Omental fat pad (tissue), 4 donors: ENCODE results near the gene ACTRT3. TPM values are rescaled to one million over a fixed set of nuclear protein-coding genes. Genes with fewer than 3 reads are reported as not detected.

Experiments used
- ATAC-seq: fragments of 150-250 bp; one replicate; pipeline ENCODE4 v1.9.1; 2016; ENCODE audit warnings: mild to moderate bottlenecking, moderate library complexity; ENCODE audit not compliant: low FRiP score
- DNase-seq: peaks from one replicate; pipeline ENCODE4 v3.0.0-alpha.2; 2019; ENCODE audit warnings: low spot score
- CTCF ChIP-seq, 3 donors: fragments of 450-650 bp; IDR thresholded peaks; one replicate each; pipeline ENCODE4 v1.5.1; 2016 to 2017; ENCODE audit warnings: antibody characterized with exemption in 3 of 3, mild to moderate bottlenecking in 3 of 3, moderate library complexity in 2 of 3
- total RNA-seq, 4 donors: library from RNA; depleted of rRNA; stranded (reverse); fragments of >200 nt; gene quantifications; one replicate each; pipeline ENCODE4 v1.1.0, GENCODE V29; 2016

Gene ACTRT3
- total RNA-seq, 4 donors from 2014 or later = 2.3 to 4.8 (median 2.8) TPM

- TF ChIP-seq CTCF (IDR thresholded peaks at IDR 0.05) = no peak
- no peak for DNase-seq
- ATAC-seq = peak; percentile 88
These were observed 43.2 kb upstream of the ACTRT3 start, which contains the start of the genes LRRC34 and LRRIQ4 for GRCh38 chr3:169812332-169813235. Gene LRRC34 (minus strand): TSS chr3:169812904. CDS start chr3:169812548, 356 bp downstream. Gene LRRIQ4 (plus strand): TSS chr3:169812870. CDS start chr3:169821922, 9,052 bp downstream.

- no peak for DNase-seq
- peak; percentile 48 for ATAC-seq
- TF ChIP-seq CTCF (IDR thresholded peaks at IDR 0.05) = no peak
These were observed 42.4 kb upstream of the ACTRT3 start for GRCh38 chr3:169811631-169812331.

- ATAC-seq = no peak
- no peak for DNase-seq
- TF ChIP-seq CTCF (IDR thresholded peaks at IDR 0.05) = no peak
These were observed 40.0 kb upstream of the ACTRT3 start for GRCh38 chr3:169809230-169809795.

GRCh38 chr3:169804681-169805080 is 35.3 kb upstream of the ACTRT3 start:
- no peak for DNase-seq

GRCh38 chr3:169792359-169792758 is 23.0 kb upstream of the ACTRT3 start:
- DNase-seq (no peak), ATAC-seq (no peak)

More at GRCh38 chr3:169804681-169805080, 35.3 kb upstream of the ACTRT3 start:
- TF ChIP-seq CTCF (IDR thresholded peaks at IDR 0.05) = no peak
- ATAC-seq = no peak

More at GRCh38 chr3:169792359-169792758, 23.0 kb upstream of the ACTRT3 start:
- no peak for TF ChIP-seq CTCF (IDR thresholded peaks at IDR 0.05)
